GM12801 (cell line): ENCODE results near the gene EIF2A.

Source experiments
- CTCF ChIP-seq: IDR thresholded peaks from one replicate; pipeline ENCODE4 v1.5.1; 2011; ENCODE audit warnings: control low read depth; ENCODE audit not compliant: insufficient read length; ENCODE audit errors: extremely low read depth

The EIF2A gene

GRCh38 chr3:150515210-150515609 is 31.4 kb upstream of the EIF2A start:
- no peak for TF ChIP-seq CTCF

- TF ChIP-seq CTCF = no peak
Observed at GRCh38 chr3:150519026-150519425, 27.6 kb upstream of the EIF2A start.

GRCh38 chr3:150520408-150520807 is 26.2 kb upstream of the EIF2A start:
- no peak for TF ChIP-seq CTCF

GRCh38 chr3:150521463-150521862 is 25.1 kb upstream of the EIF2A start:
- TF ChIP-seq CTCF = no peak

- no peak for TF ChIP-seq CTCF
Observed at GRCh38 chr3:150523538-150523937, 23.0 kb upstream of the EIF2A start.

GRCh38 chr3:150527464-150528255 is 18.9 kb upstream of the EIF2A start:
- TF ChIP-seq CTCF = no peak

- TF ChIP-seq CTCF = no peak
Observed at GRCh38 chr3:150528354-150528797, 18.2 kb upstream of the EIF2A start.
